Measurements from ENCODE around the gene ARMH3.

The ARMH3 gene

DNA sequence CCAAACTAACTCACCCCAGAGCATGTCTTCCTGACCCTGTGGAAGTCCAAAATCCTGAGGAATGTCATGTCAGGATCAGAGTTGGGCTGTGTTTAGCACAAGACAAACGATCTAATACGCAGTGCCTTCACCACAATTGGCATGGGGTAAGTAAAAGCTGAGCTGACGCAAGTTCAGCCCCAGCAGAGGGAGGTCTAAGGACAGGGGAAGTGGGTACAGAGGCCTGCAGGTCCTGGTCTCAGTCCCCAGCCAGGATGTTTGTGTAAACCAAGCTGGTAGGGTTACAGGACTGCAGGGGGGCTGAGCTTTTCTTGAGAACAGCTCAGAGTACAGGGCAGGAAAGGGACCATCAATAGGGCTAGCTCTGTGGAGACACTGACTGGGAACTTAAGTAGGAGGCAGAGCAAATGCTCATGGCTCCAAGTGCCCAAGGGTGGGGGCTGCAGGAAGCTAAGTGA lies 207.1 kb downstream of the ARMH3 start:
- peaks cover 28 to 47% of the 10 kb centered on the region in 2 donors for H3K36me3 Mint-ChIP-seq
- peaks cover 8 to 13% of the 10 kb centered on the region in 2 donors for H3K4me1 Mint-ChIP-seq
- H3K27me3 Mint-ChIP-seq = no peaks in the 10 kb centered on the region
- no peak overlapping the region for H3K27ac Mint-ChIP-seq
- no peak for DNase-seq
- no peak for ATAC-seq (replicated peaks)
- H3K9me3 Mint-ChIP-seq = no peaks in the 10 kb centered on the region
- no peak overlapping the region for H3K4me3 Mint-ChIP-seq

- H3K4me1 Mint-ChIP-seq = peaks cover 8 to 13% of the 10 kb centered on the region in 2 donors
- H3K27me3 Mint-ChIP-seq = no peaks in the 10 kb centered on the region
- no peak for ATAC-seq (replicated peaks)
- H3K27ac Mint-ChIP-seq = no peak overlapping the region
- DNase-seq = no peak
- H3K4me3 Mint-ChIP-seq = no peak overlapping the region
- H3K36me3 Mint-ChIP-seq = peaks cover 24 to 47% of the 10 kb centered on the region in 2 donors
- H3K9me3 Mint-ChIP-seq = no peaks in the 10 kb centered on the region
Observed at GRCh38 chr10:101848408-101848807, 207.6 kb downstream of the ARMH3 start.

- Mint-ChIP-seq H3K27me3 (no peaks in the 10 kb centered on the region), H3K9me3 (no peaks in the 10 kb centered on the region), H3K4me3 (no peak overlapping the region), H3K4me1 (peaks cover 33% of the 10 kb centered on the region in 2 donors), H3K27ac (no peak overlapping the region), H3K36me3 (peaks cover 20 to 33% of the 10 kb centered on the region in 2 donors)
- ATAC-seq (replicated peaks) = no peak
- DNase-seq = no peak
Observed at GRCh38 chr10:101845893-101846292, 210.1 kb downstream of the ARMH3 start.

GRCh38 chr10:101843032-101844021 lies 212.6 kb downstream of the ARMH3 start, which contains the start of gene KCNIP2:
TSS of gene KCNIP2 (minus strand) at chr10:101843800. CDS start at chr10:101843568, 232 bp downstream.
- peak; percentile 31 to 44 for ATAC-seq (replicated peaks)
- Mint-ChIP-seq H3K27ac (peak within 1 kb of the TSS; percentile 90), H3K27me3 (no peaks in the 10 kb centered on the region), H3K9me3 (no peaks in the 10 kb centered on the region), H3K4me1 (peaks cover 41 to 51% of the 10 kb centered on the region in 2 donors), H3K36me3 (peaks cover 12 to 21% of the 10 kb centered on the region in 2 donors), H3K4me3 (peak within 1 kb of the TSS; percentile 85 to 92)
- DNase-seq = peak; percentile 35

- Mint-ChIP-seq H3K4me1 (peaks cover 41 to 51% of the 10 kb centered on the region in 2 donors), H3K4me3 (peak overlapping the region; percentile 31 to 92), H3K9me3 (no peaks in the 10 kb centered on the region)
Observed at GRCh38 chr10:101841826-101842225, 214.1 kb downstream of the ARMH3 start.

DNA sequence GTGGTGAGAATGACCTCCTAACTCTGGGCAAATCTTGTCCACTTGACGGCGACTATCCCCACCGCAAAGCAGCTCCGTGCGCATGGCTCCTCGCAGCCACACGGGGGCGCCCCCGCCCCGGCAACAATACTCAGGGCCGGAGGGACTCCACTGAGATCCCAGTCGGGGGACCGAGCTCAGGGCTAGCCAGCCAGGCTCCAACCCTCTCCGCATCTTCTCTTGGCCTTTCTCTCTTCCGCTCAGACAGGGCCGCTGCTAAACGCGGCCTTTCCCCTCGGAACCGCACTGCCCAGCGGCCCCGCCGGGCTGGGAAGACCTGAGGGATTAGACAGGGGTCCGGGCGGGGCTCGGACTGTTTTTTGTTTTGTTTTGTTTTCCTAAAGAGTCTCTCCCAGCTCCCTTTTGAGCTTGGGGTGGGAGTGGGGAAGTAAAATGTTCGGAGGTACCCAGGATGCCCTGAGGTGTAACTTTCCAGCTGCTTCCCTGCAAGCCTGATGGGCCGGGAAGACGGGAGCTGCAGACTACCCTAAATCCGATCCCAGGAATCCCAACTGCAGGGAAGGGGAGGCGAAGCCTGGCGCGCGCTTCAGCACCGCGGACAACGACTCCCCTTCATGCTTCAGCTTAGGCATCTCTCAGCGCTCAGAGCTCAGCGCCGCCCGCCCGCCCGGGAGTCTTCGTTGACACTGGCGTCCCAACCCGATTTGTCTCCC lies 215.1 kb downstream of the ARMH3 start:
- Mint-ChIP-seq H3K9me3 (no peaks in the 10 kb centered on the region), H3K27ac (peak overlapping the region; percentile 92), H3K4me1 (peaks cover 43 to 53% of the 10 kb centered on the region in 2 donors), H3K27me3 (no peaks in the 10 kb centered on the region), H3K36me3 (peaks cover 2 to 8% of the 10 kb centered on the region in 2 donors), H3K4me3 (peak overlapping the region; percentile 83 to 92)
- DNase-seq (peak; percentile 82), ATAC-seq (replicated peaks) (peak; percentile 82 to 86)

More at GRCh38 chr10:101841826-101842225, 214.1 kb downstream of the ARMH3 start:
- Mint-ChIP-seq H3K27me3 (no peaks in the 10 kb centered on the region), H3K36me3 (peaks cover 2 to 12% of the 10 kb centered on the region in 2 donors), H3K27ac (no peak overlapping the region)
- no peak for ATAC-seq (replicated peaks)
- no peak for DNase-seq

DNA sequence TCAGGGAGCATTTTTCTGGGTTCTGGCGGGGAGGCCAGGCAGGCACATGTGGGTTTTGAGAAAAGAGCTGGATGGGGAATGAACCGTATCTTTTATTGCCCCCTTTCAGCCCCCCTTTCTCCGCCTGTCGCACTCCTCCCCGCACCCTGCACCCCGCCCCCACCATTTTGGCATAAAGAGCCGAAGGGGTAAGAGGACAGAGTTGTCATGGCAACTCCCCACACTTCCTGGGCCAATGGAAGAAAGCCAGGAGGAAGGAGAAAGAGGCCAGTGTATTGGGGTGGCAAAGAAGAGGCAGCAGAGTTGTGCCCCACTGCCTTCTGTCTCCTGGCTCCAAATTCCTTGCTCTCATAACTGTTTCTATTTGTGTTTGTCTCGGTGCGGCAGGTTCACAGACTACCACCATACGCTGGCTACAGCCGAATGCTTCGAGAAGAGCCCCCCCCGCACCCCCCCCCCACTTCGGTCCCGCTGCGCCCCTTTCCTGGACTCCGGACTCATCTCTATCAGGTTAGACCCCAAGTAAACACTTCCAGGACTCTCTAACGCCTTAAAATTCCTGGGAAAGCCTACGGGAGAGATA lies 215.8 kb downstream of the ARMH3 start:
- H3K4me3 Mint-ChIP-seq = peak overlapping the region; percentile 83 to 92
- ATAC-seq (replicated peaks) (peak in 1 of 2 donors; percentile 6), DNase-seq (no peak)
- H3K9me3 Mint-ChIP-seq = no peaks in the 10 kb centered on the region
- H3K27me3 Mint-ChIP-seq = no peaks in the 10 kb centered on the region
- H3K4me1 Mint-ChIP-seq = peaks cover 44 to 58% of the 10 kb centered on the region in 2 donors
- H3K27ac Mint-ChIP-seq = peak overlapping the region; percentile 92
- peaks cover 0 to 3% of the 10 kb centered on the region in 2 donors for H3K36me3 Mint-ChIP-seq

DNA sequence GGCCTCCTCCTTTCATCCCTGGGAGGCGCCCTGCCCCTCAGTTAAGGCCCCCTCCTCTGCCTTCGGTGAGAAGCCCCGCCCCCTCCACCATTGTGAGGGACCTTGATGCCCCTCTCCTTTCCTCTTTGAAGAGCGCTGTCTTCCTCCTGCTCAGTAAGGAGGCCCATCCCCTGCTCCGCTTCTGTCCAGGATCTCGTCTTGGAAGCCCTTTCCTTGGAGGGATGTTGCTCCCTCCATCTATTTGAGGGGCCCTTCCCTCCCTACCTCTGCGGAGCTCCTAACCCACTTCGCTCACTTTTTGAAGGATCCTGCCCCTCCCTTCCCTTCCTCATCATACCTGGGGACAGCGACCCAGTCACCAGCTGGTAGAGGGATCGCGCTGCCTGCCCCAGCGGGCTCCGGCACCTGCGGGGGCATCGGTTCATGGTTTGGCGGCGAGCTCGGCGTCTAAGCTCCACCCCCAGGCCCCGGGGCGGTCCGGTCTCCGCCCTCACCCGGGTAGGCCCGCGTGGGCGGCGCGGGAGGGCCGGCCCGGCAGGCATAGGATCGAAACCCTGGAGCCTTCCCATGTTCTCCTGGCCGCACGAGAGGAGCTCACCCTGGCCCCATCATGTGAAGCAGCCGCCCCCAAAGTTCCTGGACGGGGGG lies 216.4 kb downstream of the ARMH3 start:
- H3K27ac Mint-ChIP-seq = peak overlapping the region; percentile 79
- H3K4me3 Mint-ChIP-seq = peak overlapping the region; percentile 83 to 92
- peaks cover 45 to 63% of the 10 kb centered on the region in 2 donors for H3K4me1 Mint-ChIP-seq
- no peaks in the 10 kb centered on the region for H3K36me3 Mint-ChIP-seq
- no peaks in the 10 kb centered on the region for H3K27me3 Mint-ChIP-seq
- DNase-seq (peak; percentile 56), ATAC-seq (replicated peaks) (peak; percentile 37 to 38)
- H3K9me3 Mint-ChIP-seq = no peaks in the 10 kb centered on the region

DNA sequence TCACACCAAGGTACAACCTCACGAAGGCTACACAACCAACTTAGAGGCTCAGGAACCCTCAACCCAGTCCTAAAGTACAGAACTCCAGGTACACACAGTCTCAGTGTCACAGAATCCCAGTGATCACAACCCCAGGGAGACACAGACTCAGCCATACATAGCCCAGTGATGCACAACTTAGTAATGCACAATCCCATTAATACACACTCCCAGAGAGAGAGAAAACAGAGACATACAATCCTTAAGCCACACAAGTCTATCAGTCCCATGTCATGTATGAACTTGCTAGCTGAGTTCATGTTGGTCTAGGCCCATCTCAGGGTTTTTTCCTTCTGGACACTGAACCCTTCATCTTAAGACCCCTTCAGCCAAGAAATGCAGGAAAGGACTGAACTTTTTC lies 217.0 kb downstream of the ARMH3 start:
- H3K4me1 Mint-ChIP-seq = peaks cover 43 to 63% of the 10 kb centered on the region in 2 donors
- H3K4me3 Mint-ChIP-seq = peak overlapping the region; percentile 83 to 92
- H3K9me3 Mint-ChIP-seq = no peaks in the 10 kb centered on the region
- no peaks in the 10 kb centered on the region for H3K36me3 Mint-ChIP-seq
- DNase-seq (no peak), ATAC-seq (replicated peaks) (no peak)
- no peak overlapping the region for H3K27ac Mint-ChIP-seq
- no peaks in the 10 kb centered on the region for H3K27me3 Mint-ChIP-seq

GRCh38 chr10:101838416-101838970 lies 217.5 kb downstream of the ARMH3 start:
- Mint-ChIP-seq H3K4me3 (no peak overlapping the region), H3K36me3 (no peaks in the 10 kb centered on the region), H3K27me3 (no peaks in the 10 kb centered on the region), H3K27ac (no peak overlapping the region), H3K9me3 (no peaks in the 10 kb centered on the region), H3K4me1 (peaks cover 46 to 67% of the 10 kb centered on the region in 2 donors)
- ATAC-seq (replicated peaks) = no peak
- DNase-seq = no peak

- DNase-seq (no peak), ATAC-seq (replicated peaks) (no peak)
- Mint-ChIP-seq H3K36me3 (no peaks in the 10 kb centered on the region), H3K4me3 (no peak overlapping the region), H3K27me3 (no peaks in the 10 kb centered on the region), H3K4me1 (peaks cover 43 to 68% of the 10 kb centered on the region in 2 donors), H3K27ac (no peak overlapping the region), H3K9me3 (no peaks in the 10 kb centered on the region)
Observed at GRCh38 chr10:101837748-101838147, 218.2 kb downstream of the ARMH3 start.

- H3K4me3 Mint-ChIP-seq = no peak overlapping the region
- H3K9me3 Mint-ChIP-seq = no peaks in the 10 kb centered on the region
- H3K36me3 Mint-ChIP-seq = peaks cover 0 to 3% of the 10 kb centered on the region in 2 donors
- peaks cover 39 to 64% of the 10 kb centered on the region in 2 donors for H3K4me1 Mint-ChIP-seq
- DNase-seq (no peak), ATAC-seq (replicated peaks) (no peak)
- no peaks in the 10 kb centered on the region for H3K27me3 Mint-ChIP-seq
- no peak overlapping the region for H3K27ac Mint-ChIP-seq
Observed at GRCh38 chr10:101835362-101835761, 220.6 kb downstream of the ARMH3 start.

GRCh38 chr10:101834341-101834740 lies 221.6 kb downstream of the ARMH3 start:
- H3K9me3 Mint-ChIP-seq = no peaks in the 10 kb centered on the region
- DNase-seq = no peak
- H3K27ac Mint-ChIP-seq = peak overlapping the region; percentile 79
- ATAC-seq (replicated peaks) = no peak
- peaks cover 0 to 3% of the 10 kb centered on the region in 2 donors for H3K36me3 Mint-ChIP-seq
- no peaks in the 10 kb centered on the region for H3K27me3 Mint-ChIP-seq
- H3K4me1 Mint-ChIP-seq = peaks cover 40 to 63% of the 10 kb centered on the region in 2 donors
- H3K4me3 Mint-ChIP-seq = no peak overlapping the region
